Measurements from ENCODE around the gene ARFGAP3. TPM values are rescaled to one million over a fixed set of nuclear protein-coding genes. Genes with fewer than 3 reads are reported as not detected.

Gene ARFGAP3
- total RNA-seq, 4 donors from 2014 or later, result 40.6 to 67.9 (median 49.1) TPM

DNA sequence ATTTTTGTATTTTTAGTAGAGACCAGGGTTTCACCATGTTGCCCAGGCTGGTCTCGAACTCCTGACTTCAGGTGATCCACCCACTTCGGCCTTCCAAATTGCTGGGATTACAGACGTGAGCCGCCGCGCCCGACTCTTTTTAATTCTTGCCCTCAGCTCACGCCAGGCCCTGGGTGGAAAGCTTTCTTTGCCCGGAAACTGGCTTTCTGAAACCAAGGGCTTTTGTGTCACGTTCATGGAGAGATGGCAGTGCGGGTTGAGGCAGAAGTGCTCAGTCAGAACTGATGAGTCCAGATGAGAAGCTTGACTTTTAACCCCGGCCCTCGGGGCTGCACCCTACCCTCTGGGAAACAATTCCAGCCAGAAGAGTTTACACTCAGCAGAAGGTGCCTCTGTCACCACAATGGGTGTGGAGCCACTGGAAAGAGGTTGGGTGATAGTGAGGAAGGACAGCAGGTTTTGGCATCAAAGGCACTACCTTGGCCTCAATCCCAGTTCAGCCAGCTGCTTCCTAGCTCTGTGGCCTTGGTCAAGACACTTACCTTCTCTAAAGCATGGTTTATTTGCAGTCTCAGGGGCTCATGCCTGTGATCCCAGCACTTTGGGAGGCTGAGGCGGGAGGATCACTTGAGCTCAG is 890 bp upstream of the ARFGAP3 start:
- TF ChIP-seq, protein P1, sequence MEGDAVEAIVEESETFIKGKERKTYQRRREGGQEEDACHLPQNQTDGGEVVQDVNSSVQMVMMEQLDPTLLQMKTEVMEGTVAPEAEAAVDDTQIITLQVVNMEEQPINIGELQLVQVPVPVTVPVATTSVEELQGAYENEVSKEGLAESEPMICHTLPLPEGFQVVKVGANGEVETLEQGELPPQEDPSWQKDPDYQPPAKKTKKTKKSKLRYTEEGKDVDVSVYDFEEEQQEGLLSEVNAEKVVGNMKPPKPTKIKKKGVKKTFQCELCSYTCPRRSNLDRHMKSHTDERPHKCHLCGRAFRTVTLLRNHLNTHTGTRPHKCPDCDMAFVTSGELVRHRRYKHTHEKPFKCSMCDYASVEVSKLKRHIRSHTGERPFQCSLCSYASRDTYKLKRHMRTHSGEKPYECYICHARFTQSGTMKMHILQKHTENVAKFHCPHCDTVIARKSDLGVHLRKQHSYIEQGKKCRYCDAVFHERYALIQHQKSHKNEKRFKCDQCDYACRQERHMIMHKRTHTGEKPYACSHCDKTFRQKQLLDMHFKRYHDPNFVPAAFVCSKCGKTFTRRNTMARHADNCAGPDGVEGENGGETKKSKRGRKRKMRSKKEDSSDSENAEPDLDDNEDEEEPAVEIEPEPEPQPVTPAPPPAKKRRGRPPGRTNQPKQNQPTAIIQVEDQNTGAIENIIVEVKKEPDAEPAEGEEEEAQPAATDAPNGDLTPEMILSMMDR (IDR thresholded peaks at IDR 0.05), result no peak
- TF ChIP-seq POLR2A (IDR thresholded peaks at IDR 0.05), result no peak
- no peak for TF ChIP-seq POLR2AphosphoS5 (IDR thresholded peaks at IDR 0.05)
- no peak for TF ChIP-seq EP300 (IDR thresholded peaks at IDR 0.05)
- Histone ChIP-seq H3K27me3 (no peaks in the 10 kb centered on the region), H3K9me3 (no peaks in the 10 kb centered on the region), H3K4me1 (peaks cover 0 to 28% (median 7%) of the 10 kb centered on the region in 3 donors), H3K36me3 (no peaks in the 10 kb centered on the region), H3K27ac (peak overlapping the region in 3 of 4 donors; percentile 91 to 99 (median 93)), H3K4me3 (peak overlapping the region in 1 of 2 donors; percentile 78)
- 60% methylated on average over 1 of the region's 14 CpGs; no CpG with 5 or more reads in 1 of the 2 donors for whole genome bisulfite sequencing, 2 donors (ENCODE audit: low coverage in 1 of 2)
- no peak for ATAC-seq

DNA sequence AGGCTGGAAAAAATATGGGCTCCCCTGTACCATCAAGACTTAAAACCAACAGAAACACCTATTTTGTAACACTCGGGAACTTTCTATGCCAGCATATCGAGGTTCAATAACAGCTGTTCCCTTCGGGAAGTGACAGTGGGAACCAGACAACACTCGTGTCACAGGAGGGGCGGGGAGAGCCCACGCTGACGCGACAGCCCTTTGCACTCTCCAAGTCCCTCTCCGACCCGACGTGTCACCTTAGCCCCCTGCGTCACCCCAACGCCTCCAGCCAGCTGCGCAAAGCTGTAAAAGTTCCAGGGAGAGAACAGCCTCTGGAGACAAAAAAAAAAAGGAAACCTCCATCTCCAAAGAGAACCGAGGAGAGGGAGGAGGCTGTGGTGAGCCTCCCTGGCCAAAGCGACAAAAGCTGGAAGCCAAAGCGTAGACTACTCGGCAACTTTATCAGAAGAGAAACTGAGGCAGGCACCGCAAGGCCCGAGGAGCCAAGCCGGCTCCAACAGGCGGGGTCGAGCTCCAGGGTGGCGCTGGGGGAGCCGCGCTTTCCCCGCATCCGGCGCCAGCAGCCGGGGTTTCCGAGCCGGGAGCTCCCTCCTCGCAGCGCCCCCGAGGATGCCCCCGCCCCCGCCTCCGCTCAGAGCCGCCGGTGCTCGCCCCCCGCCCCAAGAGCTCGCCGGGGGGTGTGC is 751 bp downstream of the ARFGAP3 start:
- 0% methylated on average over 7 of the region's 44 CpGs for WGBS, 2 donors (ENCODE audit: low coverage in 1 of 2)
- Histone ChIP-seq H3K4me3 (peak overlapping the region; percentile 60 to 78), H3K9me3 (no peaks in the 10 kb centered on the region), H3K27me3 (no peaks in the 10 kb centered on the region), H3K27ac (peak overlapping the region; percentile 79 to 99 (median 92)), H3K36me3 (no peaks in the 10 kb centered on the region), H3K4me1 (peaks cover 0 to 28% (median 7%) of the 10 kb centered on the region in 3 donors)
- TF ChIP-seq EP300 (IDR thresholded peaks at IDR 0.05) (no peak), POLR2AphosphoS5 (IDR thresholded peaks at IDR 0.05) (no peak), POLR2A (IDR thresholded peaks at IDR 0.05) (no peak)
- TF ChIP-seq, protein P1 (IDR thresholded peaks at IDR 0.05), result no peak
- ATAC-seq, result peak; percentile 9

DNA sequence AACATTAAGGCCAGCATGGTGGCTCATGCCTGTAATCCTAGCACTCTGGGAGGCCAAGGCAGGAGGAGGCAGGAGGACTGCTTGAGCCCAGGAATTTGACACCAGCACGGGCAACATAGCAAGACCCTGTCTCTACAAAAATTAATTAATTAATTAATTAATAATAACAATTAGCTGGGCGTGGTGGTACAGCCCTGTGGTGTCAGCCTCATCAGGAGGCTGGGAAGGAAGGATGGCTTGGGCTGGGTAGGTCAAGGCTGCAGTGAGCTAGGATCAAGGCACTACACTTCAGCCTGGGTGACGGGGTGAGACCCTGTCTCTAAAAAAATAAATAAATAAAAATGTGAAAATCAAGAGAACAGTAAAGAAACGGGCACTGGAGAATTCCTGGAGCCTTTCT is 1.4 kb downstream of the ARFGAP3 start:
- WGBS, 2 donors (ENCODE audit: low coverage in 1 of 2), result 6 to 29% methylated on average over 2 to 4 of the region's 4 CpGs
- TF ChIP-seq EP300 (IDR thresholded peaks at IDR 0.05) (no peak), POLR2AphosphoS5 (IDR thresholded peaks at IDR 0.05) (no peak), POLR2A (IDR thresholded peaks at IDR 0.05) (no peak)
- TF ChIP-seq, protein P1 (IDR thresholded peaks at IDR 0.05), result no peak
- no peak for ATAC-seq
- Histone ChIP-seq H3K4me1 (peaks cover 0 to 28% (median 7%) of the 10 kb centered on the region in 3 donors), H3K36me3 (no peaks in the 10 kb centered on the region), H3K9me3 (no peaks in the 10 kb centered on the region), H3K27me3 (no peaks in the 10 kb centered on the region), H3K4me3 (peak overlapping the region; percentile 60 to 78), H3K27ac (peak overlapping the region; percentile 79 to 99 (median 92))

DNA sequence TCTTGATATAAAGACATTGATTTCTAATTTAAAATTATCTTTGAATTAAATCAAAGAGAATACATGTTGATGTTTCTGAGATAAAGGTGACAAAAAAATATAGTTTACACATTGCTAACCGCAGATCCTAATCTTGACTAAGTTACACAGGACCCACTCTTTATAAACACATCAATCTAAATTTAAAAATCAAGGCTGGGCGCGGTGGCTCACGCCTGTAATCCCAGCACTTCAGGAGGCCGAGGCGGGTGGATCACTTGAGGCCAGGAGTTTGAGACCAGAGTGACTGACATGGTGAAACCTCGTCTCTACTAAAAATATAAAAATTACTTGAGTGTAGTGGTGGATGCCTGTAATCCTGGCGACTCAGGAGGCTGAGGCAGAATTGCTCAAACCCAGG is 1.9 kb downstream of the ARFGAP3 start:
- Histone ChIP-seq H3K9me3 (no peaks in the 10 kb centered on the region), H3K4me1 (peaks cover 0 to 28% (median 7%) of the 10 kb centered on the region in 3 donors), H3K36me3 (no peaks in the 10 kb centered on the region), H3K27ac (peak overlapping the region in 2 of 4 donors; percentile 91 to 93), H3K27me3 (no peaks in the 10 kb centered on the region), H3K4me3 (peak overlapping the region in 1 of 2 donors; percentile 78)
- WGBS, 2 donors (ENCODE audit: low coverage in 1 of 2), result 60 to 68% methylated on average over 6 of the region's 8 CpGs
- ATAC-seq, result no peak
- TF ChIP-seq, protein P1 (IDR thresholded peaks at IDR 0.05), result no peak
- TF ChIP-seq POLR2AphosphoS5 (IDR thresholded peaks at IDR 0.05) (no peak), POLR2A (IDR thresholded peaks at IDR 0.05) (no peak), EP300 (IDR thresholded peaks at IDR 0.05) (no peak)

Measured in gastroesophageal sphincter (tissue), 4 donors.